A549 treated with AZD2906 at 1 μM for 4 hours (cell line): ENCODE data around the gene YIPF2. TPM values are rescaled to one million over a fixed set of nuclear protein-coding genes. Genes with fewer than 3 reads are reported as not detected.

Experiments used
- total RNA-seq: library from RNA; stranded (reverse); fragments of 200-300 nt; extraction: Qiagen RNA extraction; gene quantifications from 5 replicates; pipeline ENCODE4 v1.2.3, GENCODE V29; 2022

Gene YIPF2
- 18.0 to 22.1 TPM (median 20.6 TPM) in 5 replicates for total RNA-seq

GRCh38 chr19:10928563-10929401, at the start of gene YIPF2, which contains the start of gene TIMM29:
Gene YIPF2 (minus strand): TSS chr19:10928639. CDS start chr19:10928410, 229 bp downstream.
Gene TIMM29 (plus strand): TSS chr19:10928811. CDS start chr19:10928823, 12 bp downstream.

GRCh38 chr19:10960314-10961072, 32.1 kb upstream of the YIPF2 start, which contains the start of gene SMARCA4:
Gene SMARCA4 (plus strand): TSS chr19:10961030. CDS start chr19:10984152, 23,122 bp downstream.

Other genes with a start within 250 kb of the YIPF2 start
- gene QTRT1, start 227.2 kb downstream of the YIPF2 start, total RNA-seq = 29.8 to 36.2 TPM (median 33.0 TPM) in 5 replicates
- gene DNM2, start 210.6 kb downstream of the YIPF2 start, total RNA-seq = 50.3 to 58.7 TPM (median 54.2 TPM) in 5 replicates
- gene TMED1, start 92.4 kb downstream of the YIPF2 start, total RNA-seq = 23.6 to 31.2 TPM (median 30.5 TPM) in 5 replicates
- 0.10 to 0.13 TPM in 2 of 5 replicates, not detected in the others for gene C19orf38, start 80.2 kb downstream of the YIPF2 start, total RNA-seq
- 39.5 to 49.8 TPM (median 45.5 TPM) in 5 replicates for gene CARM1, start 57.1 kb downstream of the YIPF2 start, total RNA-seq
- gene TIMM29, start 172 bp upstream of the YIPF2 start, total RNA-seq = 13.1 to 19.7 TPM (median 18.6 TPM) in 5 replicates
- 6.8 to 10.7 TPM (median 8.5 TPM) in 5 replicates for gene SMARCA4, start 32.4 kb upstream of the YIPF2 start, total RNA-seq
- gene LDLR, start 160.8 kb upstream of the YIPF2 start, total RNA-seq = 22.0 to 27.7 TPM (median 22.1 TPM) in 5 replicates
- gene SPC24, start 227.1 kb upstream of the YIPF2 start, total RNA-seq = 15.3 to 21.9 TPM (median 20.9 TPM) in 5 replicates